ENCODE results near the gene KMT5B. TPM values are rescaled to one million over a fixed set of nuclear protein-coding genes. Genes with fewer than 3 reads are reported as not detected.

Gene KMT5B
- total RNA-seq, 1 experiment from 2014 or later: 46.4 TPM

GRCh38 chr11:68130121-68130520, 83.0 kb downstream of the KMT5B start:
- DNase-seq (ENCODE audit: unreplicated experiment): no peak
- Mint-ChIP-seq H3K4me3 (ENCODE audit: unreplicated experiment) (no peak overlapping the region), H3K27ac (ENCODE audit: low read depth, unreplicated experiment) (no peak overlapping the region), H3K9me3 (ENCODE audit: unreplicated experiment) (peaks cover 9% of the 10 kb centered on the region), H3K27me3 (ENCODE audit: insufficient read depth, unreplicated experiment) (peaks cover 9% of the 10 kb centered on the region), H3K4me1 (ENCODE audit: insufficient read depth, unreplicated experiment) (no peaks in the 10 kb centered on the region), H3K36me3 (ENCODE audit: insufficient read depth, unreplicated experiment) (peaks cover 6% of the 10 kb centered on the region)
- intact Hi-C loops (cut with micrococcal nuclease): no loop called here
- CTCF ChIA-PET: no interaction called here
- no TSS peak for BruUV-seq (replicated peaks)
- no peak for TF ChIP-seq CTCF (IDR thresholded peaks at IDR 0.05; ENCODE audit: unreplicated experiment)
- POLR2A ChIA-PET: no interaction called here

- Mint-ChIP-seq H3K4me1 (ENCODE audit: insufficient read depth, unreplicated experiment) (no peaks in the 10 kb centered on the region), H3K27me3 (ENCODE audit: insufficient read depth, unreplicated experiment) (peaks cover 9% of the 10 kb centered on the region), H3K9me3 (ENCODE audit: unreplicated experiment) (peaks cover 9% of the 10 kb centered on the region), H3K4me3 (ENCODE audit: unreplicated experiment) (no peak overlapping the region), H3K36me3 (ENCODE audit: insufficient read depth, unreplicated experiment) (peaks cover 4% of the 10 kb centered on the region), H3K27ac (ENCODE audit: low read depth, unreplicated experiment) (no peak overlapping the region)
- no peak for TF ChIP-seq CTCF (IDR thresholded peaks at IDR 0.05; ENCODE audit: unreplicated experiment)
- ChIA-PET POLR2A (no interaction called here), CTCF (no interaction called here)
- intact Hi-C loops (cut with micrococcal nuclease): loop anchor here (10.0 kb wide), 1 partner anchor 76 kb away; no protein-coding TSS in a partner anchor
- BruUV-seq (replicated peaks): no TSS peak
- DNase-seq (ENCODE audit: unreplicated experiment): no peak
Observed at GRCh38 chr11:68128682-68129327, 84.3 kb downstream of the KMT5B start.

- intact Hi-C loops (cut with micrococcal nuclease): loop anchor here (10.0 kb wide), 1 partner anchor 77 kb away; no protein-coding TSS in a partner anchor
- no peak for DNase-seq (ENCODE audit: unreplicated experiment)
- Mint-ChIP-seq H3K36me3 (ENCODE audit: insufficient read depth, unreplicated experiment) (peaks cover 4% of the 10 kb centered on the region), H3K27ac (ENCODE audit: low read depth, unreplicated experiment) (no peak overlapping the region), H3K27me3 (ENCODE audit: insufficient read depth, unreplicated experiment) (peaks cover 9% of the 10 kb centered on the region), H3K9me3 (ENCODE audit: unreplicated experiment) (peaks cover 9% of the 10 kb centered on the region), H3K4me3 (ENCODE audit: unreplicated experiment) (no peak overlapping the region), H3K4me1 (ENCODE audit: insufficient read depth, unreplicated experiment) (no peaks in the 10 kb centered on the region)
- no peak for TF ChIP-seq CTCF (IDR thresholded peaks at IDR 0.05; ENCODE audit: unreplicated experiment)
- no TSS peak for BruUV-seq (replicated peaks)
- POLR2A ChIA-PET: no interaction called here
- CTCF ChIA-PET: no interaction called here
Observed at GRCh38 chr11:68127714-68128681, 85.1 kb downstream of the KMT5B start.

- no peaks in the 10 kb centered on the region for H3K9me3 Mint-ChIP-seq (ENCODE audit: unreplicated experiment)
- no peak overlapping the region for H3K27ac Mint-ChIP-seq (ENCODE audit: low read depth, unreplicated experiment)
- H3K4me3 Mint-ChIP-seq (ENCODE audit: unreplicated experiment): no peak overlapping the region
- H3K36me3 Mint-ChIP-seq (ENCODE audit: insufficient read depth, unreplicated experiment): peaks cover 4% of the 10 kb centered on the region
- peaks cover 9% of the 10 kb centered on the region for H3K27me3 Mint-ChIP-seq (ENCODE audit: insufficient read depth, unreplicated experiment)
- BruUV-seq (replicated peaks): no TSS peak
- intact Hi-C loops (cut with micrococcal nuclease): loop anchor here (10.0 kb wide), 1 partner anchor 80 kb away; no protein-coding TSS in a partner anchor
- no peak for DNase-seq (ENCODE audit: unreplicated experiment)
- no peaks in the 10 kb centered on the region for H3K4me1 Mint-ChIP-seq (ENCODE audit: insufficient read depth, unreplicated experiment)
- CTCF ChIA-PET: interaction anchor here (0.8 to 1.2 kb wide), 2 partner anchors 9 to 77 kb away, joined by 3 to 4 read pairs; no protein-coding TSS in a partner anchor
- TF ChIP-seq CTCF (IDR thresholded peaks at IDR 0.05; ENCODE audit: unreplicated experiment): no peak
- POLR2A ChIA-PET: no interaction called here
Observed at GRCh38 chr11:68125164-68125563, 87.9 kb downstream of the KMT5B start.
